Stimulated activated CD4-positive, alpha-beta T cell treated with anti-CD3 and anti-CD28 coated beads, Interleukin-4, amount 100 ng/mL, for 1 hour (primary cell): ENCODE measurements around the gene OCA2.
"Not testable (repeated sequence)": the region's sequence is repeated elsewhere in the genome, so short reads cannot be mapped to it uniquely, and the experiment has no call there.

Source experiments
- DNase-seq: peaks from one replicate; pipeline ENCODE4 v3.0.0-alpha.2; 2020

The OCA2 gene

GRCh38 chr15:27797765-27798164 lies 301.4 kb downstream of the OCA2 start:
- no peak for DNase-seq

DNA sequence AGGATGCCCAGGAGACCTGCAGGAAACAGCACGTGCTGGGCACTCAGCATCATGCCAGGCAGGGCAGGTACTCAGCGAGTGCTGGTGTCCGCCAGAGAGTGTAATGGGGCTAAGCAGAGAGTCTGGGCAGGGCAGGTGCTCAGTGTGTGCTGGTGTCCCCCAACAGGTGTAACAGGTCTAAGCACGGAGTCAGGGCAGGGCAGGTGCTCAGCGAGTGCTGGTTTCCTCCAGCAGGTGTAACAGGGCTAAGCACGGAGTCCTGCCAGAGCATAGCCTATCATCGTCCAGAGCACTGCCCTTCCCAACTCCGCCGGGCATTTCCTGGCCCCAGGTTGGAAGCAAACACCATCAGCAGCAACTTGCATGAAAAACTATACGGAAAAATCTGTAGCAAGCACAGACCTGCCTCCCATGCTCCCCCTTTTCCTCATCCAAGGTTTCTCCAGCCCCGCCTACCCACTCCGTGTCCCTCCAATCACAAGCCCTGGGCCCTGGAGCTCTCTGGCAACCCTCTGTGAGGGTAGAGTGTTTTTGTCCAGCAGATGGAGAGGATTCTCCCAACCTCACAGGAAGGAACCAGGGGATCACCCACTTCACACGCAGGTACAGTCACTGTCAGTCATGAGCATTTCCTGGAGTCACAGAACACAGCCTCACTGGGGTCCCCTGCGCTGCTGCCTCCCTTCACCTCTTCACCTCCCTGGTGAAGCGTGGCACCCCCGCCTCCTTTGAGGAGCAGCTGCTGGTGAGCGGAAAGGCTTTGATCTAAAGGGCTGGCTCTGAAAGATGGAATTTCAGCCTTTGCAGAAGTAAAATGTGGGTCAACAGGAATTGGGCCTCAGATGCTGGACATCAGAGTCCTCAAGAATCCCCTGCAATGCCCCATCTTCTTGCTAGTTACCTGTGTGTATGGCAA lies 302.5 kb downstream of the OCA2 start:
- DNase-seq: no peak

- DNase-seq: no peak
Measured at GRCh38 chr15:27792756-27793264, 306.3 kb downstream of the OCA2 start.

- no peak for DNase-seq
Measured at GRCh38 chr15:27790270-27790669, 308.8 kb downstream of the OCA2 start.

GRCh38 chr15:27787931-27788330 lies 311.2 kb downstream of the OCA2 start:
- no peak for DNase-seq

- no peak for DNase-seq
Measured at GRCh38 chr15:27784107-27784506, 315.0 kb downstream of the OCA2 start.

- DNase-seq: no peak
Measured at GRCh38 chr15:27783678-27784077, 315.4 kb downstream of the OCA2 start.

DNA sequence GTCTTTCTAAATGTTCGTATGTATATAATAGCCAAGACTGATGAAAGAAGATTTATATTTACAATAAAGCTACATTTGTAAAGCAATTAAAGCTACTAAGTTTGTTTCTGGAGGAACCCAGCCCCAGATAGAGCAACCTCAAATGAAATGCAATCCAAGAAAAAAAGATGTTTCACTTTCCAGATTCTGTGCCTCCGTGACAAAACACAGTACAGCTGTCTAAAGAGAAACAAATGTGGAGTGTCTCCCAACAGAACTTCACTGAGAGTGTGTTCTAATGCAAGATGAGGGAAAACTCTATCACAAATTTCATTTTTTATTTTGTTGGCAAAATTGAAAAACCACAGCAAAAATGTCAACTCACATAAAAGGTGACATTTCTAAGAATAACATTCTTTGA lies 317.0 kb downstream of the OCA2 start:
- DNase-seq: no peak

DNA sequence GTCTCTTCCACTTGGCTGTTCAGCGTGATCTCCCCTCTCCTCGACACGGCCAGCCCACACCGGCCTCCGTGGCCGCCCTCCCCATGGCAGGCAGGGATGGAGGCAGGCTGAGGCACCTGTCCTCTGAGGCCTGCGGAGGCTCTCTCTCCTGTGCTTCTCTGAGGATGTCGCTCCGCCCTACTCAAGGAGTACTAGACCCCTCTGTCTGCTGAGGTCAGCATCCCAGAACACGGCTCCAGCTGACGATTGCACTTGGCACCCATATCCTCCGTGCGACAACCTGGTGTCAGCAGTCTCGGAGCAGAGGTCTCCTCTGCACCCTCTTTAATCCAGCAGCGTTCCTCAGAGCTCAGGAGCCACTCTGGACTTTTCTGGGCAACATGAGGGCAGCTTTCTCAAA lies 322.6 kb downstream of the OCA2 start:
- DNase-seq: no peak

DNA sequence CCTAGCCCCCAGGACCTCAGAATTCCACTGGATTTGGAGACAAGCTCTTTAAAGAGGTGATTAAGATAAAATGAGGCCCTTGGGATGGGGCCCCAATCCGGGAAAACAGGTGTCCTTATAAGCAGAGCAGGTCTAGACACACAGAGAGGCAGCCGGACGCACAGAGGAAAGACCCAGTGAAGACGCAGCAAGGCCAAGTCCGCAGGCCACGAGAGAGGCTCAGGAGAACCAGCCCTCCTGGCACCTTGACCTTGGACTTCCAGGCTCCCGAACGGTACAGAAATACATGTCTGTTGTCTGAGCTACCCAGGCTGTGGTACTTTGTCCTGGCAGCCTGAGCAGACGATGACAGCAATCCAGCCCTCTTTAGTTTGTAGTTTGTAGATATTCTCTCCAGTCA lies 324.5 kb downstream of the OCA2 start:
- no peak for DNase-seq

GRCh38 chr15:27774191-27774590 lies 324.9 kb downstream of the OCA2 start:
- DNase-seq: no peak

DNA sequence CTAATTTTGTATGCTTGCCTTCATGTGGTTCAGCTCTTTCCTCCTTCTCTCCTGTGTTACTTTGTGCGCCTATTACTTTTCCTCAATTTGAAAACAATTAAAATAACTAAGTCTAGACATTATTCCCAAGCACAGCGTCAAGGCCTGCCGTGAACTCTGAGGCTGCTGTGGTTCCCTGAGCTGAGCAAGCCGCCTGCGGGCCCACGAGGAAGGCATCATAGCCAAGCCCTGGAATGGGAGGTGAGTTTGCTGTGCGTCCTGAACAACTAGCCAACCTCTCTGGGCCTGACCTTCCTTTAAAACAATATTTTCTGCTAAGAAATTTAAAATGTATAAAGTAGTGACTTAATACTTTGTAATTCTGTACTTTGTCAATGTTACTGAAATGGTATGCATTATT lies 327.2 kb downstream of the OCA2 start:
- DNase-seq: no peak

DNA sequence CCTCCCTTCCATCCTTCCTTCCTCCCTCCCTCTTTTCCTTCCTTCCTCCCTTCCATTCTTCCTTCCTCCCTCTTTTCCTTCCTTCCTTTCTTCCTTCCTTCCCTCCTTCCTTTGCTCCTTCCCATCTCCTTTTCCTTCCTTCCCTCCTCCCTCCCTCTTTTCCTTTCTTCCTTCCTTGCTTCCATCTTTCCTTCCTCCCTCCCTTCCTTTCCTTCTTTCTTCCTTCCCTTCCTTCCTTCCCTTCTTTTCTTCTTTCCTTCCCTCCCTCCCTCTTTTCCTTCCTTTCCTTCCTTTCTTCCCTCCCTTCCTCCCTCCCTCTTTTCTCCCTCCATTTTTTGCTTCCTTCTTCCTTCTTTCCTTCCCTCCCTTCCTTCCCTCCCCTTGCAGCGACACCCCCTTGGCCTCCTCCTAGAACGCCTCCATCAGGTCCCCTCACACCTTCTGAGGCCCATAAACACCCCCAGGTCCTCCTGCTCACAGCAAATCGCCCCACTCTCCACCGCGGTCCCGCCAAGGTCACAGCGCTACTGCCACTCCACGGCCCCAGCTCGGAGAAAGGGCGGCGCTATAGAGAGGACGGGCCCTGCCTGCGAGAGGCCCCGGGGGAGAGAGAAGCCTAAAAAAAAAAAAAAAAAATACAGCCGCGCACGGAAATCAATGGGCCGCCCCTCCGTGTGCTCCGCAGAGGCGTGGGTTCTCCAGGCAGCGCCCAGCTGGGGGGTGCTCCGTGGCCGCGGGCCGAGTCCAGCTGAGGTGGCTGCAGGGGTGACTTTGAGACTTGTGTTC lies 328.2 kb downstream of the OCA2 start:
- DNase-seq: no peak

DNA sequence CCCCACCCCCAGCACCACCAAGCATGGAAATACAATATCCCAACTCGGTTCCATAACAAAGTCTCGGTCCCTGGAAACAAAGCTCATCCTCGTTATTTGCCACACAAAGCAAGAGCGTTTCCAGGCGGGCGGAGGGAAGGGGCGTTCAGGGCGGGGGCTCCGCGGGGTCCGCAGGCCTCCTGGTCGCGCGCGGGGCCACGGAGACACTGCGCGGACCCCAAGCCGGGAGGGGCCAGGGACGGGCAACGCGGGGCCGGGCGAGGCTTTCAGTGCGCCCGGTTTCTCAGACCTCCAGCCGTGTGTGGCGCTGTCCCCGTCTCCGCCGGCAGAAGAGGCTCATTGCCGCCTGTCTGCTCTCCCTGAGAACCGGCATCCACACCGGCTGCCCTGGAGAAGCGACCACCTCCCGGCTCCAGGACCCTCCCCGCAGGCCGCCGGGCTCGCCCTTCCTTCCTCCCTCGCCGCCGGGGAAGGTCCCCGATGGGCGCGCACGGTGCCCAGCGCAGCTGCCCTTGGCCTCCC lies 329.0 kb downstream of the OCA2 start:
- DNase-seq: no peak

DNA sequence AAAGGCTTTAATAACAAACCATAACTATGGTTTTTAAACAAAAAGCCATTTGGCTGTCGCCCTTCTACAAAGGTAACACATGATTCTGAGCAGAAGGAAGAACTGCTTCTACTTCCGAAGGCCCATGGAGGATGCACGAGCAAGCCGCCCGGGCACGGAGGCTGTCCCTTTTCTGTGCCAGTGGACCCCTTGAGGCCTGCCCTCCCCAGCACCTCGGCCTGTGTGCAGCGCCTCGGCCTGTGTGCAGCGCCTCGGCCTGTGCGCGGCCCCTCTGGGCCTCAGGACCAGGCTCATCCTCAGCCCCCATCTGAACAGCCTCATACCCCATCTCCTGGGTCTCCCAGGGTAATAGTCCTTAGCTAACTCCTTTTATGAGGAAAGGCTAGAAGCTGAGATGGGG lies 329.5 kb downstream of the OCA2 start:
- no peak for DNase-seq

- no peak for DNase-seq
Measured at GRCh38 chr15:27768732-27769475, 330.2 kb downstream of the OCA2 start.

DNA sequence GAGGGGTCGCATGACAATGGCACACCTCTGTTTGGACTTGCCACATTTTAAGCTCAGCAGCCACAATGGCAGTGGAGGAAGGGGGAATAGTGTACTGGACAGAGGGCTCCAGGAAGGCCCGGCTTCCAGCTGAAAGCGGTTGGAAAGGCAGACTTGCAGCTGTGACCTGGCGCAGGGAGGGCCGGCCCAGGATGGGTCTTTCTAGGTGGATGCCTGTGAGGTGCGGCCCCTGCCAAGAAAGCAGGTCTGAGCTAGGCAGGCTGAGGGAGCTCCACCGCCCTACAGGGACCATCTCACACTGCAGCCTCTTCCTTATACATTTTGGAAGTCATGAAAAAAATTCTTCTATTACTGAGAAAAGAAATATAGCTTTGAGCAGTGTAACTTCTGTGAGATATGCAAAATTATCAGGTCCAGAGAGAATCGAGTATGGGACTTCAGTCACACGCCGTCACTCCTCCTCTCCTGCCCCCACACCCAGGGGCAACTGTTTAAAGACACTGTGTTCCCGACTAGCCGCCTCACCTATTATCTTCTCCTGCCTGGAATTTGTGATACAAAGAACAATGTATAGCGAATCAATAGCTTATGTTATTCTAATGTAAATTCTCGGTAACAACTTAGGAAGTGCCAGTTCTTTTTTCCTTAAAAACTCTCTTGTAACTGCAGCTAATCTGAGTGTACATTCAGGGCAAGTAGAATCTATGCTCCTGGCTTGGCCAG lies 331.0 kb downstream of the OCA2 start:
- no peak for DNase-seq

DNA sequence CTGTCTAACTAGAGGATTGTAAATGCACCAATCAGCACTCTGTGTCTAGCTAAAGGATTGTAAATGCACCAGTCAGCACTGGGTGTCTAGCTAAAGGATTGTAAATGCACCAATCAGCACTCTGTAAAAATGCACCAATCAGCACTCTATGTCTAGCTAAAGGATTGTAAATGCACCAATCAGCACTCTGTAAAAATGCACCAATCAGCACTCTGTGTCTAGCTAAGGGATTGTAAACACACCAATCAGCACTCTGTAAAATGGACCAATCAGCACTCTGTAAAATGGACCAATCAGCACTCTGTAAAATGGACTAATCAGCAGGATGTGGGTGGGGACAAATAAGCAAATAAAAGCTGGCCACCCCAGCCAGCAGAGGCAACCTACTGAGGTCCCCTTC lies 331.7 kb downstream of the OCA2 start:
- DNase-seq: not testable (repeated sequence)

- DNase-seq: no peak
Measured at GRCh38 chr15:27764339-27764738, 334.8 kb downstream of the OCA2 start.

DNA sequence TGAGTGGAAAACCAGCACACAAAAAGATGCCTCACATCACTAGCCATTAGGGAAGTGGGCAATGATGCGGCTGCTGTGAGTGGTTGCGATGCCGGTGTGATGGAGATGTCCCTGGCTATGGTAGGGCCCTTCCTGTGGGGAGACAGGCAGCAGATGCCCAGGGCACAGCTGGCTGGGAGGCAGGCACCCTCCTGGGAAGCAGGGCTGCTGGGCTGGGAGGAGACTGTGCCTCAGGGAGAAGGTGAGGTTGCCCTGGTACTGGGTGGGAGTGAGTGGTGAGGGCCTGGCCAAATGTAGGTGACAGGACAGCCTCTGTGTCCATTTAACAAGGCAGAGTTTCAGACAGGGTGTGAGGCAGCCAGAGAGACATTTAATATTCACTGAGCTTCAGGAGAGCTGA lies 335.6 kb downstream of the OCA2 start:
- no peak for DNase-seq

- DNase-seq: no peak
Measured at GRCh38 chr15:27762471-27762870, 336.6 kb downstream of the OCA2 start.

DNA sequence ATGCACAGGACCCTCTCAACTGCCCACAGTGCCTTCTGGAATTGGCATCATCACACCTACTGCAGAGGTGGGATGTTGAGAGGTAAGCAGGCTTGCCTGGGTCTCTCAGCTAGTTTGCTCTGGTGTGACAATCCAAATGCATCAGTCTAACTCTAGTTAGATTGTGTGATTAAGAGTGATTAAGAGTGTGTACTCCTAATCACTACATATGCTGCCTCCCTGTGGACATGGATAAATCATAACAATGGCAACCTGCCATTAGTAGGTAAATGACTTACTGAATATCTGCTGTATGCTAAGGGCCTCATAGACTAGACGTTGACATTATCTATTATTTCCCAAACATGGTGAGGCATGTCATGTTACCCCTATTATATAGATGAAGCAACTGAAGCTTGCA lies 342.1 kb downstream of the OCA2 start:
- DNase-seq: no peak
